Measurements from ENCODE around the gene TMEM134. TPM values are rescaled to one million over a fixed set of nuclear protein-coding genes. Genes with fewer than 3 reads are reported as not detected.
A peak's percentile ranks its signal among the peaks of the same experiment; 100 is the strongest.

The TMEM134 gene
- total RNA-seq, 2 experiments from 2014 or later: 26.8 to 76.9 TPM

DNA sequence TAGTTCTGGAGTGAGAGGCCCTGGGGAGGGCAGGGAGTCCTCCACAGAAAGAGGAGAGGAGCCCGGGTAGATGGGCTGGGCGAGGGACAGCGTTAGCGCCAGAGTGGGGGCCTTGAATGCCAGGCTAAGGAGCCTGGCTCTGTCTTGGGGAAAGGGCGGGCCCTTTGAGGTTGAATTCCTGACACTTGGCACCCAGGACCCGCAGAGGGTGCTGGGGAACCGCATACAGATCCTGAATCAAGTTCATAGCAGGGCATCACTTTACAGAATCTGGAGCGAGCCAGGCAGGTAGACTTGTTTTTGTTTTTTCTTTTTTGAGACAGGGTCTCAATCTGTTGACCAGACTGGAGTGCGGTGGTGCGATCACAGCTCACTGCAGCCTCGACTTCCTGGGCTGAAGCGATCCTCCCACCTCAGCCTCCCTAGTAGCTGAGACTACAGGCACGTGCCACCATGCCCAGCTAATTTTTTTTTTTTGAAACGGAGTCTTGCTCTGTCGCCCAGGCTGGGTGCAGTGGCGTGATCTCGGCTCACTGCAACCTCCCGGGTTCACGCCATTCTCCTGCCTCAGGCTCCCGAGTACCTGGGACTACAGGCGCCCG is 47.5 kb downstream of the TMEM134 start:
- ChIA-PET CTCF (ENCODE audit: unreplicated experiment) (interaction anchor here (1.0 kb wide), 1 partner anchor 9 kb away, joined by 4 read pairs; no protein-coding TSS in a partner anchor), POLR2A (interaction anchor here (2.1 kb wide), 1 partner anchor 19 kb away, joined by 15 read pairs; the partner anchor contains the start of genes PPP1CA and TBC1D10C)
- Histone ChIP-seq H2AFZ (ENCODE audit: low read length) (peak overlapping the region; percentile 50; the same call in 1 of the 2 replicates), H3K9me3 (ENCODE audit: low read length) (no peaks in the 10 kb centered on the region), H3K9me2 (ENCODE audit: insufficient read depth, low read length) (no peaks in the 10 kb centered on the region), H3K79me2 (ENCODE audit: insufficient read depth, low read depth, low read length) (no peaks in the 10 kb centered on the region), H3K27ac (ENCODE audit: low read depth, low read length, poor library complexity, severe bottlenecking) (peak overlapping the region; percentile 8), H4K20me1 (ENCODE audit: insufficient read depth, low read length) (no peaks in the 10 kb centered on the region), H3K4me2 (ENCODE audit: low read length) (peak overlapping the region; percentile 69), H3K4me1 (ENCODE audit: insufficient read depth, low read length, poor library complexity, severe bottlenecking) (peaks cover 43% of the 10 kb centered on the region), H3K4me3 (ENCODE audit: low read depth, low read length, poor library complexity, severe bottlenecking) (peak overlapping the region; percentile 68), H3K36me3 (ENCODE audit: insufficient read depth, low read length) (no peaks in the 10 kb centered on the region)
- TF ChIP-seq EZH2phosphoT487 (IDR thresholded peaks at IDR 0.05; ENCODE audit: borderline replicate concordance, low read depth, low read length): no peak
- TF ChIP-seq, protein P1, sequence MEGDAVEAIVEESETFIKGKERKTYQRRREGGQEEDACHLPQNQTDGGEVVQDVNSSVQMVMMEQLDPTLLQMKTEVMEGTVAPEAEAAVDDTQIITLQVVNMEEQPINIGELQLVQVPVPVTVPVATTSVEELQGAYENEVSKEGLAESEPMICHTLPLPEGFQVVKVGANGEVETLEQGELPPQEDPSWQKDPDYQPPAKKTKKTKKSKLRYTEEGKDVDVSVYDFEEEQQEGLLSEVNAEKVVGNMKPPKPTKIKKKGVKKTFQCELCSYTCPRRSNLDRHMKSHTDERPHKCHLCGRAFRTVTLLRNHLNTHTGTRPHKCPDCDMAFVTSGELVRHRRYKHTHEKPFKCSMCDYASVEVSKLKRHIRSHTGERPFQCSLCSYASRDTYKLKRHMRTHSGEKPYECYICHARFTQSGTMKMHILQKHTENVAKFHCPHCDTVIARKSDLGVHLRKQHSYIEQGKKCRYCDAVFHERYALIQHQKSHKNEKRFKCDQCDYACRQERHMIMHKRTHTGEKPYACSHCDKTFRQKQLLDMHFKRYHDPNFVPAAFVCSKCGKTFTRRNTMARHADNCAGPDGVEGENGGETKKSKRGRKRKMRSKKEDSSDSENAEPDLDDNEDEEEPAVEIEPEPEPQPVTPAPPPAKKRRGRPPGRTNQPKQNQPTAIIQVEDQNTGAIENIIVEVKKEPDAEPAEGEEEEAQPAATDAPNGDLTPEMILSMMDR (conservative IDR thresholded peaks at IDR 0.05; ENCODE audit: low read length): 0 out of 2 replicates have a peak, but pooled peaks have one; percentile 24
- DNase-seq (ENCODE audit: low spot score): no peak
- intact Hi-C loops (cut with micrococcal nuclease; ENCODE audit: unreplicated experiment): loop anchor here (1.0 to 5.0 kb wide), 2 partner anchors 18 to 86 kb away; partner anchors contain the start of genes CDK2AP2 and PITPNM1
- BruUV-seq (replicated peaks): no TSS peak

DNA sequence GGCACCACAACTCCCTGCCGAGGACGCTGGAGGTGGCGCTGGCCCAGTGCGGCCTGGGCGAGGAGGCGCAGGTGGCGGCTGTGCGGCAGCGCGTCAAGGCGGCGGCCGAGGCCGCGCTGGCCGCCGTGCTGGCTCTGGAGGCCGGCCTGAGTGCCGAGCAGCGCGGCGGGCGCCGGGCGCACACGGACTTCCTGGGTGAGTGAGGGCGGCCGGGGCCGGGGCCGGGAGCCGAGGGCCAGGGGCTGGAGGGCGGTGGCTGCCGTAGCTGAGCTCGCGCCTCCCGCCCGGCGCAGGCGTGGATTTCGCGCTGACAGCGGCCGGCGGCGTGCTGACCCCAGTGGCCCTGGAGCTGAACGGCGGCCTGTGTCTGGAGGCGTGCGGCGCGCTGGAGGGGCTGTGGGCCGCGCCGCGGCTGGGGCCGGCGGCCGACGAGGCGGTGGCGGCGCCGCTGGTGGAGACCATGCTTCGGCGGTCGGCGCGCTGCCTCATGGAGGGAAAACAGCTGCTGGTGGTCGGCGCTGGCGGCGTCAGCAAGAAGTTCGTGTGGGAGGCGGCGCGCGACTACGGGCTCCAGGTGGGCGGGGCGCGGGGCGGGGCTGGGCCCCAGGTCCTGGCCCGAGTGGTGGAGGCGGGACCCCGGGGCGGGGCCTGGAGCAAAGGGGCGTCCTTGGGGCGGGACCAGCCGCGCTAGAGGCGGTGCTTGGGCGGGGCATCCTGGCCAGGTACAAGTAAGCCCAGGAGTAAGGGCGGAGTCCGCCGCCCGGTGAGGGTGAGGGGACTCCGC is 48.2 kb downstream of the TMEM134 start:
- BruUV-seq (replicated peaks): no TSS peak
- intact Hi-C loops (cut with micrococcal nuclease; ENCODE audit: unreplicated experiment): loop anchor here (1.0 to 5.0 kb wide), 2 partner anchors 18 to 86 kb away; partner anchors contain the start of genes CDK2AP2 and PITPNM1
- POLR2A ChIA-PET: interaction anchor here (0.6 to 2.1 kb wide), 4 partner anchors 14 to 20 kb away, joined by 3 to 15 read pairs (median 6); partner anchors contain the start of genes PPP1CA, PTPRCAP and TBC1D10C
- Histone ChIP-seq H2AFZ (ENCODE audit: low read length) (peak overlapping the region; percentile 50; the same call in 1 of the 2 replicates), H4K20me1 (ENCODE audit: insufficient read depth, low read length) (no peaks in the 10 kb centered on the region), H3K4me3 (ENCODE audit: low read depth, low read length, poor library complexity, severe bottlenecking) (peak overlapping the region; percentile 68), H3K4me2 (ENCODE audit: low read length) (peak overlapping the region; percentile 79), H3K79me2 (ENCODE audit: insufficient read depth, low read depth, low read length) (no peaks in the 10 kb centered on the region), H3K36me3 (ENCODE audit: insufficient read depth, low read length) (no peaks in the 10 kb centered on the region), H3K9me2 (ENCODE audit: insufficient read depth, low read length) (no peaks in the 10 kb centered on the region), H3K9me3 (ENCODE audit: low read length) (no peaks in the 10 kb centered on the region), H3K27ac (ENCODE audit: low read depth, low read length, poor library complexity, severe bottlenecking) (peak overlapping the region; percentile 19), H3K4me1 (ENCODE audit: insufficient read depth, low read length, poor library complexity, severe bottlenecking) (peaks cover 50% of the 10 kb centered on the region)
- CTCF ChIA-PET (ENCODE audit: unreplicated experiment): interaction anchor here (0.6 to 1.0 kb wide), 2 partner anchors 9 to 14 kb away, joined by 3 to 4 read pairs; no protein-coding TSS in a partner anchor
- TF ChIP-seq, protein P1 (conservative IDR thresholded peaks at IDR 0.05; ENCODE audit: low read length): no peak
- TF ChIP-seq EZH2phosphoT487 (IDR thresholded peaks at IDR 0.05; ENCODE audit: borderline replicate concordance, low read depth, low read length): no peak
- DNase-seq (ENCODE audit: low spot score): peak; percentile 95

Measured in OCI-LY7 (cell line).